Activated naive CD4-positive, alpha-beta T cell treated with anti-CD3 and anti-CD28 coated beads for 36 hours (primary cell): Measurements from ENCODE around the gene MRPS18A. TPM values are rescaled to one million over a fixed set of nuclear protein-coding genes. Genes with fewer than 3 reads are reported as not detected.
A peak's percentile ranks its signal among the peaks of the same experiment; 100 is the strongest.

ENCODE experiments used
- CTCF ChIA-PET: fragments of 350-600 bp; sonication (Branson Sonifier 250); formaldehyde crosslinking; loops from one replicate; lab custom pipeline; 2021; ENCODE audit warnings: antibody characterized with exemption; lab: Charles Lee
- DNase-seq: peaks from one replicate; pipeline ENCODE4 v3.0.0-alpha.2; 2020
- H3K27ac Mint-ChIP-seq: one replicate; pipeline ENCODE4 v1.8.0; 2021; ENCODE audit warnings: mild to moderate bottlenecking, mixed read lengths
- H3K27me3 Mint-ChIP-seq: one replicate; pipeline ENCODE4 v1.8.0; 2021; ENCODE audit warnings: low read depth, mixed read lengths
- H3K36me3 Mint-ChIP-seq: one replicate; pipeline ENCODE4 v1.8.0; 2021; ENCODE audit warnings: low read depth, mixed read lengths
- H3K4me1 Mint-ChIP-seq: one replicate; pipeline ENCODE4 v1.8.0; 2021; ENCODE audit warnings: low read depth, mixed read lengths
- H3K4me3 Mint-ChIP-seq: one replicate; pipeline ENCODE4 v1.8.0; 2021; ENCODE audit warnings: mild to moderate bottlenecking, moderate library complexity, mixed read lengths
- H3K9me3 Mint-ChIP-seq: one replicate; pipeline ENCODE4 v1.8.0; 2021; ENCODE audit warnings: mixed read lengths
- intact Hi-C: fragments of 100-400 bp; cut with micrococcal nuclease; formaldehyde crosslinking; loops from one replicate; pipeline ENCODE4 v1.15.1; 2023
- total RNA-seq, 2 experiments: library from RNA; stranded (reverse); gene quantifications; one replicate each; pipeline ENCODE4 v1.2.3, GENCODE V29; 2021

Gene MRPS18A
- total RNA-seq, 2 experiments from 2014 or later, result 47.8 to 50.2 TPM

- H3K4me3 Mint-ChIP-seq, result peak overlapping the region; percentile 54
Observed at GRCh38 chr6:43725643-43726580, 38.3 kb upstream of the MRPS18A start.

DNA sequence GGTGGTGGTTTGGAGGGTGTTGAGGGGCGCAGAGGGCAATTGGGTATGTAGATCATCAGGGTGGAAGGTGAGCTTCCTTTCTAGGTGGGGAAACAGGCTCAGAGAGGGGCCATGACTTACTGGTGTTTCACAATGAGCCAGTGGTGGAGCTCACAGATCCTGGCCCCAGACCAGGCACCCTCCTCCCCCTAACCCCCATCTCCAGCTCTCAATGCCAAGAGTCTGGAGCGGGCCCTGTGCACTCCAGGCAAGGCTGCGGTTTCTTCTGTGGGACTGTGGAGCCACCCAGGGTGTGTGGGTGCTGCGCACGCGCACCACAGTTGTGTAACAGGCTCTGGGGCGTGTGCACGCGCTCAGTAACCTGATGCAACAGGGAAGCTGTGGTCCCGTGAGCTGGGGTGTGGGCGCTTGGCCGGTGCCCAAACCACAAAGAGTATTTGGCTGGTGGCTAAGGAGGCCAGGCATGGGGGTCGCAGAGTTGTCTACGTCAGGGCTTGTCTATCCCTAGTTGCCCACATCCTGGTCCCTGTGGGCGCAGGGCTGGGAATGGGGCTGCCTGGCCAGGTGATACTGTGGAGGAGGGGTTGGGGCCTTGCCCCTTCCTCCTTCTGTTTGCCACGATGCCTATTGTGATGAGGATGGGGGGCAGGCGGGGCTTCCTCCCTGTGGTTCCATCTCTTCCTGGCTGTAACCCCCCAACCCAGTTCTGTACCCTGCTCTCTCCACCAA, 37.5 kb upstream of the MRPS18A start:
- Mint-ChIP-seq H3K9me3 (peaks cover 4% of the 10 kb centered on the region), H3K36me3 (no peaks in the 10 kb centered on the region), H3K27ac (peak overlapping the region; percentile 87), H3K4me1 (peaks cover 23% of the 10 kb centered on the region), H3K27me3 (no peaks in the 10 kb centered on the region), H3K4me3 (peak overlapping the region; percentile 72)
- intact Hi-C loops, result loop anchor here (1.0 to 2.0 kb wide), 10 partner anchors 9 to 354 kb away; partner anchors contain the start of gene MRPS18A
- peak; percentile 91 for DNase-seq
- CTCF ChIA-PET, result interaction anchor here (0.6 to 5.5 kb wide), 24 partner anchors 9 to 532 kb away, joined by 3 to 38 read pairs (median 4); partner anchors contain the start of gene VEGFA

More at GRCh38 chr6:43725643-43726580, 38.3 kb upstream of the MRPS18A start:
- DNase-seq, result peak; percentile 18
- CTCF ChIA-PET, result interaction anchor here (0.9 to 5.5 kb wide), 8 partner anchors 16 to 353 kb away, joined by 3 to 38 read pairs (median 12); partner anchors contain the start of gene VEGFA
- H3K4me1 Mint-ChIP-seq, result peaks cover 23% of the 10 kb centered on the region
- no peaks in the 10 kb centered on the region for H3K27me3 Mint-ChIP-seq
- H3K9me3 Mint-ChIP-seq, result peaks cover 9% of the 10 kb centered on the region
- peak overlapping the region; percentile 87 for H3K27ac Mint-ChIP-seq
- intact Hi-C loops, result loop anchor here (1.0 to 2.0 kb wide), 4 partner anchors 8 to 96 kb away; partner anchors contain the start of gene MRPS18A
- no peaks in the 10 kb centered on the region for H3K36me3 Mint-ChIP-seq

GRCh38 chr6:43724354-43724753, 36.8 kb upstream of the MRPS18A start:
- H3K9me3 Mint-ChIP-seq, result peaks cover 4% of the 10 kb centered on the region

DNA sequence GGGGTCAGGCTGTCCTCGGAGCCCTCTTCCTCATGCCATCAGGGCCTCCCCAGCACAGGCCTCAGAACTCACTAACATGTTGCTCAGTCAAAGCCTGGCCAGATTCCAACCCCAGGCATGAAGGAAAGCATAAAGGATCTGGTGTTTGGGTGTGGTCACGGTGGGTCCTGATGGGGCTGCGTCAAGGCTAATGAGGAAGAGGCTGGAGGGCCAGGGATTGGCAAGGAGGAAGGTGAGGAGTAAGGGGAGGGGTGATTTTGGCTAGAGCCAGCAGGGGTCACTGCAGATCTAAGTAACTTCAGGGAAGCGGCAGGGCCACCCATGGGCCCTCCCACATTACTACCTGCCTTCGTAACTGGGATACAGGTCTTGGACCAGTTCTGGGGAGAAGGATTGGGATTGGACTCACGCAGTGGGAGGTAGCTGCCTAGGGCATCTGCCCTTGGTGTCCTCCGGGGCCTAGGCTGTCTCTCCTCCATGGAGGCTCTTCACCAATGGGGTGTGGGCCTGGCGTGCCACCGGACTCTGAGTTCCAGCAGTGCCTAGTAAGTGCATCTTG, 36.2 kb upstream of the MRPS18A start:
- CTCF ChIA-PET, result interaction anchor here (0.6 to 5.5 kb wide), 22 partner anchors 10 to 590 kb away, joined by 3 to 38 read pairs (median 4); partner anchors contain the start of gene VEGFA
- no peaks in the 10 kb centered on the region for H3K27me3 Mint-ChIP-seq
- H3K36me3 Mint-ChIP-seq, result no peaks in the 10 kb centered on the region
- peak overlapping the region; percentile 72 for H3K4me3 Mint-ChIP-seq
- peaks cover 23% of the 10 kb centered on the region for H3K4me1 Mint-ChIP-seq
- intact Hi-C loops, result loop anchor here (1.0 to 2.0 kb wide), 8 partner anchors 34 to 355 kb away; partner anchors contain the start of gene MRPS18A
- H3K9me3 Mint-ChIP-seq, result peaks cover under 1% of the 10 kb centered on the region
- DNase-seq, result peak; percentile 90
- no peak overlapping the region for H3K27ac Mint-ChIP-seq

More at GRCh38 chr6:43724354-43724753, 36.8 kb upstream of the MRPS18A start:
- Mint-ChIP-seq H3K27me3 (no peaks in the 10 kb centered on the region), H3K4me3 (peak overlapping the region; percentile 72), H3K36me3 (no peaks in the 10 kb centered on the region), H3K4me1 (peaks cover 23% of the 10 kb centered on the region), H3K27ac (peak overlapping the region; percentile 87)
- CTCF ChIA-PET, result interaction anchor here (0.6 to 5.5 kb wide), 27 partner anchors 10 to 532 kb away, joined by 3 to 38 read pairs (median 4); partner anchors contain the start of gene VEGFA
- intact Hi-C loops, result loop anchor here (1.0 to 2.0 kb wide), 7 partner anchors 34 to 355 kb away; partner anchors contain the start of gene MRPS18A
- no peak for DNase-seq

DNA sequence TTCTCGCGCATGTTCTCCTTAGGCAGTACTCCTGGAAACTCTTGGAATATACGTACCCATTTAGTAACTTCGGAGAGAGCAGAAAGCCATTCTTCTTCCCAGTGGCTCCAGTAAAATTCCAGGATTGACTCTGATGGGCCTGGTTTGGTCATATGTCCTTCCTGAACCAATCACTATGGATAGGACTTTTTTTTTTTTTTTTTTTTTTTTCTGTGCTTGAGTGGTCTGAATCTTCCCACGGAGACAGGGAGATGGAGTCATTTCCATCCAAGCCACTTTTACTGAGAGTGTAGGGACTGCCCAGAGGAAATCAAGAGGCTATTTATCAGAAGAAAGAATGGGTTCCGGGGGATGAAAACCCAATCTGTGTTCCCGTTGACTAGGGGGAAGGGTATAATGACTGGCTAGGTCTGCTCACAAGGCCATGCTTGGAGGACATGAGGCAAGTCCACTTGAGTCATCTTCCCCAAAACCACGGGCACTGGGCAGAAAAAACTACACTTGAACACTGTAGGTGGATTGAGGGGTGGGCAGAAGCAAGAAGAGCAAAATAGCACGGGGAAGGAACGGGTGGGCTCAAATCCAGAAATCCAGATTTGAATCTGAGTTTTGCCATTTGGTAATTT, 35.4 kb upstream of the MRPS18A start:
- Mint-ChIP-seq H3K27ac (no peak overlapping the region), H3K36me3 (no peaks in the 10 kb centered on the region), H3K4me3 (no peak overlapping the region), H3K9me3 (no peaks in the 10 kb centered on the region), H3K4me1 (peaks cover 23% of the 10 kb centered on the region), H3K27me3 (no peaks in the 10 kb centered on the region)
- DNase-seq, result no peak
- intact Hi-C loops, result loop anchor here (2.0 kb wide), 1 partner anchor 230 kb away; no protein-coding TSS in a partner anchor
- CTCF ChIA-PET, result interaction anchor here (1.1 to 5.5 kb wide), 5 partner anchors 11 to 591 kb away, joined by 3 to 38 read pairs (median 6); no protein-coding TSS in a partner anchor

DNA sequence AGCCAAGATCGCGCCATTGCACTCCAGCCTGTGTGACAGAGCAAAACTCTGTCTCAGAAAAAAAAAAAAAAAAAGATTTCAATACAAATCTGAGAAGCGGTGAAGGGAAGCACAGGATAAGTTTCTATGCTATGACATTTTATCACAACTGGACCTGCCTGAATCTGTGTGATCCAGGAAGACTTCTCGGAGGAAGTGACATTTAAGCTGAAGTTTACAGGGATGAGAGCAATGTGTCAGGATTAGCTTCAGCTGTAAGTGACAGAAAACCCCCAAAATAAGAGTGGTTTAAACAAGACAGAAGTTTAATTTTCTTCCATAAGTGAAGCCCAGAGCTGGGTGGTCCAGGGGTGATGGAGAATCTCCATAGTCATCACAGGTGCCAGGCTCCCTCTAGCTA, 33.4 kb upstream of the MRPS18A start:
- H3K27ac Mint-ChIP-seq, result no peak overlapping the region
- no peaks in the 10 kb centered on the region for H3K36me3 Mint-ChIP-seq
- no peak for DNase-seq
- H3K27me3 Mint-ChIP-seq, result no peaks in the 10 kb centered on the region
- H3K4me1 Mint-ChIP-seq, result peaks cover 23% of the 10 kb centered on the region
- CTCF ChIA-PET, result interaction anchor here (0.6 to 5.5 kb wide), 6 partner anchors 48 to 358 kb away, joined by 3 to 28 read pairs (median 6); partner anchors contain the start of gene VEGFA
- intact Hi-C loops, result no loop called here
- H3K4me3 Mint-ChIP-seq, result no peak overlapping the region
- H3K9me3 Mint-ChIP-seq, result no peaks in the 10 kb centered on the region

DNA sequence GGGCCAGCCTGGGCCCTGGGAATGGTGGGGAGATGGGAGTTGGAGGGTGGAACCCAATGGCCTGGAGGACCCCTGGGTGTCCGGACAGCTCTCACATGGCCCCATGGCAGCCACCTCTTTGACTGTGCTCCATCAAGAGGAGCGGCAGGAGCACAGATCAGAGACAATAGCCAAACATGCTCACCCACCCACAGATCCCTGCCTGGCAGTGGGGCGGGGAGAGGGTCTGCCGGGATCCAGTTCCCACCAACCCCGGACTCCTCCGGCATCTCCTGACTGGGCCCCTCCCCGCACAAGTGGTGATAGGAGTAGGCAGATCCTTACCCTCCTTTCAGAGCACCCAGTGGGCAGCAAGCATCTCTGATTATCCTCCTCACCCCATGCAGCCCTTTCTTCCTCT, 31.9 kb upstream of the MRPS18A start:
- DNase-seq, result no peak
- Mint-ChIP-seq H3K27me3 (no peaks in the 10 kb centered on the region), H3K4me1 (peaks cover 9% of the 10 kb centered on the region), H3K36me3 (no peaks in the 10 kb centered on the region), H3K4me3 (no peak overlapping the region), H3K27ac (no peak overlapping the region), H3K9me3 (no peaks in the 10 kb centered on the region)
- CTCF ChIA-PET, result interaction anchor here (0.9 kb wide), 1 partner anchor 233 kb away, joined by 3 read pairs; no protein-coding TSS in a partner anchor
- intact Hi-C loops, result no loop called here

- no peaks in the 10 kb centered on the region for H3K27me3 Mint-ChIP-seq
- H3K9me3 Mint-ChIP-seq, result no peaks in the 10 kb centered on the region
- no peak overlapping the region for H3K27ac Mint-ChIP-seq
- no peaks in the 10 kb centered on the region for H3K36me3 Mint-ChIP-seq
- H3K4me1 Mint-ChIP-seq, result no peaks in the 10 kb centered on the region
- intact Hi-C loops, result no loop called here
- DNase-seq, result no peak
- H3K4me3 Mint-ChIP-seq, result no peak overlapping the region
- CTCF ChIA-PET, result interaction anchor here (0.9 kb wide), 1 partner anchor 234 kb away, joined by 3 read pairs; no protein-coding TSS in a partner anchor
Observed at GRCh38 chr6:43718387-43719105, 31.0 kb upstream of the MRPS18A start.

- H3K27ac Mint-ChIP-seq, result no peak overlapping the region
- no peaks in the 10 kb centered on the region for H3K9me3 Mint-ChIP-seq
- no peak for DNase-seq
- intact Hi-C loops, result no loop called here
- no peak overlapping the region for H3K4me3 Mint-ChIP-seq
- no peaks in the 10 kb centered on the region for H3K36me3 Mint-ChIP-seq
- no peaks in the 10 kb centered on the region for H3K27me3 Mint-ChIP-seq
- no peaks in the 10 kb centered on the region for H3K4me1 Mint-ChIP-seq
- CTCF ChIA-PET, result no interaction called here
Observed at GRCh38 chr6:43717822-43718221, 30.2 kb upstream of the MRPS18A start.

- H3K27me3 Mint-ChIP-seq, result no peaks in the 10 kb centered on the region
- no peaks in the 10 kb centered on the region for H3K4me1 Mint-ChIP-seq
- intact Hi-C loops, result no loop called here
- H3K4me3 Mint-ChIP-seq, result no peak overlapping the region
- CTCF ChIA-PET, result no interaction called here
- H3K9me3 Mint-ChIP-seq, result no peaks in the 10 kb centered on the region
- no peaks in the 10 kb centered on the region for H3K36me3 Mint-ChIP-seq
- H3K27ac Mint-ChIP-seq, result no peak overlapping the region
- no peak for DNase-seq
Observed at GRCh38 chr6:43717389-43717788, 29.8 kb upstream of the MRPS18A start.
